NCI-H2227 (cell line): ENCODE measurements around the gene FGFR1OP2.
"Not testable (repeated sequence)": the region's sequence is repeated elsewhere in the genome, so short reads cannot be mapped to it uniquely, and the experiment has no call there.

Experiments used
- DNase-seq: peaks from one replicate; lab custom pipeline; 2025; ENCODE audit not compliant: unreplicated experiment; lab: John Stamatoyannopoulos, UW

Gene FGFR1OP2

GRCh38 chr12:26937863-26938700, at the start of gene FGFR1OP2, which contains the start of gene INTS13:
TSS of gene FGFR1OP2 (plus strand) at chr12:26938470. CDS start at chr12:26954159, 15,689 bp downstream.
TSS of gene INTS13 (minus strand) at chr12:26937981. CDS start at chr12:26936803, 1,178 bp downstream.
- peak; percentile 98 for DNase-seq

- no peak for DNase-seq
Measured at GRCh38 chr12:26890784-26891183, 47.5 kb upstream of the FGFR1OP2 start.

- no peak for DNase-seq
Measured at GRCh38 chr12:26891704-26892103, 46.6 kb upstream of the FGFR1OP2 start.

- no peak for DNase-seq
Measured at GRCh38 chr12:26895672-26896071, 42.6 kb upstream of the FGFR1OP2 start.

- no peak for DNase-seq
Measured at GRCh38 chr12:26896913-26897312, 41.4 kb upstream of the FGFR1OP2 start.

- not testable (repeated sequence) for DNase-seq
Measured at GRCh38 chr12:26903396-26903795, 34.9 kb upstream of the FGFR1OP2 start.

GRCh38 chr12:26906024-26906423, 32.2 kb upstream of the FGFR1OP2 start:
- DNase-seq: no peak

- DNase-seq: no peak
Measured at GRCh38 chr12:26906704-26907103, 31.6 kb upstream of the FGFR1OP2 start.

- no peak for DNase-seq
Measured at GRCh38 chr12:26918321-26919215, 19.7 kb upstream of the FGFR1OP2 start.

- DNase-seq: no peak
Measured at GRCh38 chr12:26919216-26919555, 19.1 kb upstream of the FGFR1OP2 start.

GRCh38 chr12:26921886-26922285, 16.4 kb upstream of the FGFR1OP2 start:
- DNase-seq: no peak

GRCh38 chr12:26928661-26929060, 9.6 kb upstream of the FGFR1OP2 start:
- DNase-seq: no peak

- DNase-seq: no peak
Measured at GRCh38 chr12:26929590-26929989, 8.7 kb upstream of the FGFR1OP2 start.

- DNase-seq: no peak
Measured at GRCh38 chr12:26935636-26936378, 2.5 kb upstream of the FGFR1OP2 start.

GRCh38 chr12:26936559-26937442, 1.5 kb upstream of the FGFR1OP2 start:
- DNase-seq: no peak

- DNase-seq: no peak
Measured at GRCh38 chr12:26937443-26937862, 817 bp upstream of the FGFR1OP2 start.

- peak; percentile 54 for DNase-seq
Measured at GRCh38 chr12:26938701-26939062, 412 bp downstream of the FGFR1OP2 start.

GRCh38 chr12:26939192-26939832, 1.0 kb downstream of the FGFR1OP2 start:
- no peak for DNase-seq

- no peak for DNase-seq
Measured at GRCh38 chr12:26939953-26940352, 1.7 kb downstream of the FGFR1OP2 start.
